Thyroid gland (tissue), 4 donors: ENCODE data around the gene RPN2.

Source experiments
- POLR2A ChIP-seq, 2 donors: fragments of 450-650 bp; IDR thresholded peaks; one replicate each; pipeline ENCODE4 v1.6.1; 2017; ENCODE audit warnings: antibody characterized with exemption in 2 of 2, mild to moderate bottlenecking in 2 of 2, moderate library complexity in 1 of 2
- TF ChIP-seq, protein P1 (sequence below), 6 experiments: fragments of 200-600 bp in 3 of 6; fragments of 450-650 bp in 3 of 6; sonication (generic) in 3 of 6; IDR thresholded peaks; one replicate each; pipeline ENCODE4 v1.5.1; 2016 to 2019; ENCODE audit warnings: antibody characterized with exemption in 6 of 6, mild to moderate bottlenecking in 2 of 6, inconsistent platforms in 1 of 6, moderate library complexity in 1 of 6

DNA sequence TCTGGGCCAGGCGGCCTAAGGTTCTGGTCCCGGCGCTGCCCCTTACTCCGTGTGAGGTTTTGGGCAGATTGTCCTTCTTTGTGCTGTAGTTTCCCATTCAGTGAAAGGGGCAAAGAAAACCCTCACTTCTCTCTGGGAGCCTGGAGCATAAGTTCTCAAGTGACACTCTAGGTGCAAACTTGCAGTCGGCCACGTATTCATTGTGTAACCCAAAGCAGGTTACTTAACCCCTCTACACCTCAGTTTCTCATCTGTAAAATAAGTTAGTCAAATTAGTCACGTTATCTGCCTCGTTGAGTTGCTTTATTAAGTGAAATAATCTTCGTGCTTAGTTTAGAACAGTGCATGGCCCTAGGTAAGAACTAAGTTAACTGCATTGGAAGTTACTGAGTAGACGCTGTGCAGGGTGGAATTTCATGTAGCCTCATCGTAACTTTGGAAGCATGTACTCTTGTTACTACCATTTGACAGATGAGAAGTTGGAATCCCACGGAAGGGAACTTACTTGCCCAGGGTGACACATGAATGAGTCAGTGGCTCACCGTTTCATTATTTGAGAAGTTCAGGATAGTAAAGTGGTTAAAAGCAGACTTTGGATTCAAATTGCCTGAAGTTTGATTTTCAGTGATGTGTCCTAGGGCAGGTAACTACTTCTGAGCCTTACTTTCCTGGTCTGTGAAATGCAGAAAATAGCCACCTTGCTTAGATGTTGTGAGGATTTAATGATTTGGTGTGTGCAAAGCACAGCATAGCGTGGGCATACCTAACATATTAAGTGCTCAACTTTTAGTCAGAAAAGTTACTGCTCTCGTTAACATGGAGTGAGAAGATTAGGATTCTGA lies 774 bp downstream of the RPN2 start:
- TF ChIP-seq POLR2A (IDR thresholded peaks at IDR 0.05) = no peak
- TF ChIP-seq, protein P1, sequence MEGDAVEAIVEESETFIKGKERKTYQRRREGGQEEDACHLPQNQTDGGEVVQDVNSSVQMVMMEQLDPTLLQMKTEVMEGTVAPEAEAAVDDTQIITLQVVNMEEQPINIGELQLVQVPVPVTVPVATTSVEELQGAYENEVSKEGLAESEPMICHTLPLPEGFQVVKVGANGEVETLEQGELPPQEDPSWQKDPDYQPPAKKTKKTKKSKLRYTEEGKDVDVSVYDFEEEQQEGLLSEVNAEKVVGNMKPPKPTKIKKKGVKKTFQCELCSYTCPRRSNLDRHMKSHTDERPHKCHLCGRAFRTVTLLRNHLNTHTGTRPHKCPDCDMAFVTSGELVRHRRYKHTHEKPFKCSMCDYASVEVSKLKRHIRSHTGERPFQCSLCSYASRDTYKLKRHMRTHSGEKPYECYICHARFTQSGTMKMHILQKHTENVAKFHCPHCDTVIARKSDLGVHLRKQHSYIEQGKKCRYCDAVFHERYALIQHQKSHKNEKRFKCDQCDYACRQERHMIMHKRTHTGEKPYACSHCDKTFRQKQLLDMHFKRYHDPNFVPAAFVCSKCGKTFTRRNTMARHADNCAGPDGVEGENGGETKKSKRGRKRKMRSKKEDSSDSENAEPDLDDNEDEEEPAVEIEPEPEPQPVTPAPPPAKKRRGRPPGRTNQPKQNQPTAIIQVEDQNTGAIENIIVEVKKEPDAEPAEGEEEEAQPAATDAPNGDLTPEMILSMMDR (IDR thresholded peaks at IDR 0.05) = no peak
